Stimulated activated CD8-positive, alpha-beta memory T cell treated with anti-CD3 and anti-CD28 coated beads, Interleukin-4, amount 100 ng/mL, for 48 hours (primary cell): ENCODE measurements around the gene ADORA1.
A peak's percentile ranks its signal among the peaks of the same experiment; 100 is the strongest.

ENCODE experiments used
- DNase-seq: peaks from one replicate; pipeline ENCODE4 v3.0.0-alpha.2; 2020

The ADORA1 gene

DNA sequence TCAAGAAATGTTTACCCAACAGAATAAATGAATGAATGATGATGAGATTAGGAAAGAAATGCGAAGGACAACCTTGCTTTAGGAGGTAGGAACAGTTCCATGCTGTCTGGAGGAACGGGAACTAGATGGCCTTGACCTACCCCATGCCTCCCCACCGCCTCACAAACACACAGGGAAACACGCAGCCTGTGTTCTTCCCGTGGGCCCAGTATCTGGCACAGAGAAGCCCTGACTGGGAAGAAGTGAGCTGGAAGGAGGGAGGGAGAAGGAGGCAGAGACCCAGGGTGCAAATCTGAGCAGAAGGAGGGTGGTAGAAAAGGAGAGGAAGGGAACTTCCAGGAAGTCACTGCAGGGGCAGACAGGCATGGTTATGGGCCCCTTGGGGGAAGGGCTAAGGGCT lies 3.5 kb upstream of the ADORA1 start:
- peak; percentile 5 for DNase-seq

DNA sequence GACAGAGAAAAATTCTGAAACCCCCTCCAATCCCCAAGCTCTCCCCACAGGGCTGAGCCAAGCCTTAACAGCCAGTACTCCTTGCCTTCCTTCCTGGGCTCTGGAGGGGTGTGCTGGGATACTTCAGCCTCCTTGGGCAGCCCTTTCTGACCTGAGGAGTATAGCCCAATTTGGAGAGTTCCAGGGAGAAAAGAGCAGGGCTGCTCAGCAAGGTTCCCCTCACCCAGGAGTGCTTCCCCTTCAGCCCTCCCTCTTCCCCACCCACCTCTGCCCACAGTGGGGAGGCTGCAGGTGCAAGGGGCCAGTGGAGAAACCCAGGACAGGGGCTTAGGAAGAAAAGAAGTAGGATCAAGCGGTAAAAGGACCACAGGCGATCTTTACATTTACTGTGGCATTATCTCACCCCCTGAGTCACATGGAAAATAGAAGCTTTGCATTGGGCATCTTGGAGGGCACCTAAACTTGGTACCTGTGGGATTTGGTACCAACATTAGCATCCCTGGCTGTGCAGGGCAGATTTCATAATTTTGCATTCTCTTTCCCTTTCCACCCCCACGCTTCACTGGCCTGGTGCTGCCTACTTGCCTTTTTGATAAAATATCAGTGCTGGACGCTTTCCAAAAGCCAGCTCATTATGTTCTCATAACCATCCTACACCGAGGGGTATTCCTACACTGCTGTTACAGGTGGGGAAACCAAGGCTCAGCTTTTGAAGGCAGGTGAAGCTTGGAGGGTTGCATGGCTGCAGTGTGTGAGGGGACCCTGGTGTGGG lies 2.8 kb upstream of the ADORA1 start:
- no peak for DNase-seq

DNA sequence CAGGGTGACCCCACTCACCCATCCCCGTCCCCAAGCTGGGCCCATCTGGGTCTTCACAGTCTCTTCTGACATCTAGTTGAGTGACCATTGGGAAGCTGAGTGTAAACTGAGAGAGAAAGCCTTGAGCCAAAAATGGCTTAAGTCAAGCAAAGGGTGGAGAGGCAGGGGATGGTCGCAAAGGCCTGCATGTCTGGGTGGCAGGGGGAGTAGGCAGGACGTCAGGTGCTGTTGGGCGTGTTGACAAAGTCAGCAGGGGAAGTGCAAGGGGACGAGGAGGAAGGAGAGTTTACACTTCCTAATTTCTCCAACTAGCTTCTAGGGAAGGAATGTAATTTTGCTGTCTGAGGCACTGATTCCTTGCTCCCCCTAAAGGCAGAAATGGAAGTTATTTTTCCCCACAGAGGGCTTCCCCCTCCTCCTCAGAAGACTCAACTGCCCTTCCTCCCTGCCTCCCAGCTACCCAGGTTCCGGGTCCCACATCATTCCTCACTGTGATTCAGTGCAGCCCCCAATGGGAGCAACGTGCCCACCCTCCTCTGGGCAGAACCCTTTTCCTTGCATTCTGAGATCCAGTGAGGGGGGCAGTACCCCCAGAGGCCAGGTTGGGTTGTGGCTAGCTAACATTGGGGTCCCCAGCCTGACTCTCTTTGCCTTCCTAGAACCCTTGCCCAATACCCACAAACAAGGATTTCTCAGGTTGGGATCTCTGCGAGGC lies 1.2 kb upstream of the ADORA1 start:
- peak; percentile 14 for DNase-seq

DNA sequence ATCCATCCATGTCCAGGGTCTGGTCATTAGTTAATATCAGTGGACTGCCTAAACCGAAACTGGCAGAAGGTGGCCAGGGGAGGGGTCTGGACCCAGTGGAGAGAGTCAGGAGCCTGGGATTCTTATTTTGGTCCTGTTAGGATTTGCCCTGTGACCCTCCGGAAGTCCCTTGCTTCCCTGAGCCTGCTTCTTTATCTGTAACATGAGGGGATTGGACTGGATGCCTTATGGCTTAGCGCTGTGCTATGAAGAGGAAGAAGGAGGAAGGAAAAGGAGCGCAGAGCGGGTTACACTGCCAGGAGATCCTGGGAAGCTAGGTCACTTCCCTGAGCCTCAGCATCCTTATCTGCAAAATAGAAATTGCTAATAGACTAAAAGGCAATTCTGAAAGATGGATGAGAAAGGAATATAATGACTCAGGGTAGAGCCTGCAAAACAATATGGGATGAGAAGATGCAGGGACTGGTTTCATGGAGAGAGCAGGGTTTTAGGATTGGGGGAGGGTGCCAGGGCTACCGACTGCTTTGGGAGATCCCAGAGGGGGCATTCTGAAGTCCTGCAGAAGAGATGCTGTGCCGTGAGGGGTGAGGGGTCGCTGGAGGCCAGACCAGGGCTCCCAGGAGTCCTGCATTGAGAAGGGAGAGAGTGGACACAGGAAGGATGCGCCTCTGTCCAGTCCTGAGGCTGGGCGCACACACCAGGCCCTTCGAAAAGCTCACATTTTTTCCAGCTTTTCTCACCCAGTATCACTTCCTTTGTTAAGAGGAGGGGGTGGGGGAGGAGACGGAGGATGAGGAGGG lies 460 bp upstream of the ADORA1 start:
- peak; percentile 9 for DNase-seq

DNA sequence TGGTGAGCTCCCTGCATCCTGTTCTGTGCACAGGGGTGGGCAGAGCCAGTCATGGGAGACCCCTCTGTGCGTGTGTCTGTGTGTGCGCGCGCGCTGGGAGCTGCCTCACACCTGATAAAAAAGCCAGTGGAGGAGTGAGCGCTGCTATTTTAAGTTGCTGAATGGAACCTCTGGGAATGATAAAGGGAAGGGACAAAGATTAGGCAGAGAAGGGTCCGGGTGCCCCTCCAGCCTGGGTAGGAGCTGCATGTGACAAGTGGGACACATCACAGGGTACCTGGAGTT lies 847 bp downstream of the ADORA1 start:
- DNase-seq, result no peak

DNA sequence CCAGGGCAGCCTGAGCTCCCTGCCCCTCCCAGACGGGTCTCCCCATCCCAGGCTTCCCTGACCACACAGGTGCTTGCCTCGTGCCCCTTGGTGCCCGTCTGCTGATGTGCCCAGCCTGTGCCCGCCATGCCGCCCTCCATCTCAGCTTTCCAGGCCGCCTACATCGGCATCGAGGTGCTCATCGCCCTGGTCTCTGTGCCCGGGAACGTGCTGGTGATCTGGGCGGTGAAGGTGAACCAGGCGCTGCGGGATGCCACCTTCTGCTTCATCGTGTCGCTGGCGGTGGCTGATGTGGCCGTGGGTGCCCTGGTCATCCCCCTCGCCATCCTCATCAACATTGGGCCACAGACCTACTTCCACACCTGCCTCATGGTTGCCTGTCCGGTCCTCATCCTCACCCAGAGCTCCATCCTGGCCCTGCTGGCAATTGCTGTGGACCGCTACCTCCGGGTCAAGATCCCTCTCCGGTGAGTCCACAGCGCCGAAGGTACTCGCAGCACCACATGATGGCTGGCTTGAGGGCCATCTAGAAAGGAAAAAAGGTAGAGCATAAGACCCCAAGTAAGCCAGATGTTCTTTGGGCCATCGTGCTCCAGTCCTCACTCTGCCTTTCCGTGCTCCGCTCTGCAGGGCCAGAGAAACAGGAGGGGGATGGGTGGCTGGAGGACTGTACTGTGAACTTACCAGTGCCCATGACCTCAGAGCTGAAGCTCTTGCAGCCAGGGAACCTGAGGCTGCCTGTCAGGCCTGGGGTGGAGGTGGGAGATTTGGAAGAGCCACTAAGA lies 1.4 kb downstream of the ADORA1 start:
- peak; percentile 15 for DNase-seq

DNA sequence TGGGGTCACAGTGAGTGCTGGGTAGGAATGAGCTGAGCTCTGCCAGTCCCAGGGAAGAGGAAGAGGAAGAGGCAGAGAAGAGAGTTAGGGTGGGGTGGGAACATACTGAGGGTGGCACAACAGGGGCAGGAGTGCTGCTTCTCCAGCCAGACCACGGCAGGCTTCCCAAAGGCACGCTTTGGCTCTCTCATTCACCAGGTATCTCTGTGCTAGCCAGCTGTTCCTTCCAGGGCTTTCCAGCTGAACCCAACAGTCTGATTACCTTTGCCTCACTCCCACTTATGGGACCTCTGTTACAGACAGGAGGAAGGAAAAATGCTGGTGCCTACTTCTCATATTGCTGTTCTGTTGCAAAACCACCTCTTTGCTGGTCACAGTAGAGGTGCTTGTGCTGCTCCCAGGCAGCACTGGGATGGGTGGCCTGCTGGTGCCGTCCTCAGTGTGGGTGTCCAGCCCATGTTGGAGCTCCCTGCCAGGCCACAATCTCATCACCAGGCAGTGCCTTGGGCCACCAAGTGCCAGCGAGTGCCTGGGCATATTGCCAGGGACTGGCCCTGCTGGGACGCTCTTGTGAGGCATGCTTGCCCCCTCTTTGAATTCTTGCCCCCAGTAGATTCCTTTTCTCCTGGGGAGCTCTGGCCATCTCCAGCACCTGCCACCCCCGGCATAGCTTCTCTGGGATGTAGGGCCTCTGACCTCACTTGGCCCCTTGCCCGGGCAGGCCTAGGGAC lies 2.1 kb downstream of the ADORA1 start:
- DNase-seq, result peak; percentile 10

DNA sequence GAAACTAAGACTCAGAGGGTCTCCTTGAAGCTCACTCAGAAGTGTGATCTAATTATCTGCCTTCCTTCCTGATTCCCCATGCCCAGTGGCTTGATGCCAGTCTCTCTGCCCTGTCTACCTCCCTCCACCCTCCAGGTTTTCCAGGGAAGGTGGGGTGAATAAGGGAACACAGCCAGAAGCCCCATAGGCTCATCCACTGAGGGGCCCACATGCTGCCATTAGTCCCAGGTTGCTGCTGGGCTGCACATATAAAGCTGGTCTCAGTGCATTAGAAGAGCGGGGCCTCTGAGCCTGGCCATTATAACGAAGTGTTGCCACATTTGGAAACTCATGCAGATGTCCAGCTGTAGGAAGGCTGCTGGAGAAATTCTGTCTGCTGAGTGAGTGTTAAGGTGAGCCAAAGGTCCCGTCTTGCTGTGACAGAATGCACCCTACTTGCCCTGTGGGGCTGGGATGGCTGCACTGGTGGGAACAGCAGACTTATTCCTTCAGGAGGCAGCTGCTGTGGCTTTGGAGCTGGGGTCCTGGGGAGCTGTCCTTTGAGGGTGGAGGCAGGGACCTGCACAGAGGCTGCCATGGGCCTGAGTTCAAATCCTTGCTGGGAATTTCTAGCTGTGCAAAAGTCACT lies 2.9 kb downstream of the ADORA1 start:
- DNase-seq, result peak; percentile 9

DNA sequence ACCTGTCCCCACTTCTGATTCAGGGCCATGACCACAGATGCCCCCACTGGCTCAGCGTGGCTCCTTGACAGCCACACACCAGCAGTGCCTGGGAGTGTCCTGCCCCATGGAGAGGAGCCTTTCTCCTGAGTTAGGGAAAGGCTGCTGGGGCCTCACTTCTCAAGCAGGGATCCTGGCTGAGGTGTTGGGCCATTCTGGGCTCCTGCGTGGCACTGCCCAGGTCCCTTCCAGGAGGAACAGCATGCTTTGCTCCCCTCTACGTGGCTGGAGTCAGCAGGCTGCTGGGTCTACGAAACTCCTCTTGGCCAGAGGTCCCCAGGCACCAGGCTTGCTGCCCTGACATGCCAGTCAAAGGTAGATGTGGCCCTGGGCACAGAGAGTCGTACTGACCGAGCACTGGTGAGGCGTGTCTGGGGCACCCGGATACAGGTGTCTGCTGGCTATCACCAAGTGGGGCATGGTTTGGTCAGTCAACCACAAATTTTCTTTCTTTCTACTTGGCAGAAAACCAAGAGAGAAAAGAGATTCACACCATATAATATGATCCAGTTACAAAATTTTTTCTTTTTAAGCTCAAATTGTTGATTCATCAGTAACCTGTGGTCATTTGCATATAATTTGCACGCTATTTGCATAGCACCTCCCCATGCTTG lies 4.1 kb downstream of the ADORA1 start:
- DNase-seq, result no peak

DNA sequence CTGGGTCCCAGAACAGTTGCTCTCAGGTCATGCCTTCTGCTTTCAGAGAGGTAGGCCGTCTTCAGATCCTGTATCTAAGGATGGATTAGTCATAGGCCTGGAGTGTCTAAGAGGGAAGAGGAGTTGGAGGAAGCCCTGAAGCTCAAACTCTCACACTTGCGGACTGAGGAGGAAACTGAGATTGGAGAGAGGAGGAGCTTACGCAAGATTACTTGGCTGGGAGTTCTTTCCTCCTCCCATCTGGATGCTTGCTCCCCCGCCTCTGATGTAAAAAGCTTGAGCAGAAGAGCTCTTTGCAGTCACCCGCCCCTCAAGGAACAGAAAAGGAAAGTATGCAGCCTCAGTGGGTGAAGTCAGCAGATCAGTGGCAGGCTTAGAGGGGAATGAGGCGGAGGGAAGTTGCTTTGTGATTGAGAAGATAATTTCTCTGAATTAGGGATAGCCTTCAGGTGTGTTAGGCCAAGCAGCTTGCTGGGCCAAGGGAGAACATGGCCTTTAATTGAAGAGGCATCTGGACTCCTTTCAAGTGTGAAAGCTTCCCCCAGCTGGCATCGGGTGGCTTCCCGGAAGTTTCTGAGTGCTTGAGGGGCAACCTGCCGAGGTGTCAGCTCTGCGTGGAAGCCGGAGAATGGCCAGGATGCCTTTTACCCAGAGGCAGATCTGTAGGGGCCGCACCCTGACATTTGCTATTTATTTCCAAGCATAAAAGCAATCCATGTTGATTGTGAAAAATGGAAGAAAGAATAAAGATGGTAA lies 6.6 kb downstream of the ADORA1 start:
- DNase-seq, result no peak

DNA sequence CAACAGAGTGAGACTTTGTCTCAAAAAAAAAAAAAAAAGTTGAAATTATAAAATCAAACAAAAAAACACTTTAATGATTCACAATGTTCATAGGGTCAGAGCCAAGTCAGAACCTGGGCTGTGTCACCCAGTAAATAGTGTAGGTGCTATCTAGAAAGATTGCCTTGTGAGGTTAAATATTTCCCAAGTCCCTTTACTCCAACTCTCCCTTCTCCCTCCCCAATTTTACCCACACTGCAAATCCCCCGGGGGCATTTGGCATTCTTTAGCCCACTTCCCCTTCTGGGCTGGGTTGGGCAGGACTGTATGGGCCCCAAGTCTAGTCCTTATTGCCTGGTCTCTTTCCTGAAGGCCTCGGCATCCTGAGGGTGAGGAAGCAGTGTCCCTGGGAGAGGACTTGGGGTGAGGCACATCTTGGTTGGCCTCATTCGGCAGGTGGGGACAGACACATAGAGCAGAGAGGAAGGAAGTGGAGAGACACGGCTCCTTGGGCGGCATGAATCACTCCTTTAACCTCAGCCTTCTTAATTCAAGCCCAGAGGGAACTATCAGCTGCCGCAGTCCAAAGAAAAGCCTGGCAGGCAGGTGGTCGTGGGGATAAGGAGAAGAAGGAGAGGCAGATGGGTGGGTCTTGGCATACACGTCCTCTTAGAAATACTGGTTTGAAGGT lies 8.2 kb downstream of the ADORA1 start:
- DNase-seq, result no peak

DNA sequence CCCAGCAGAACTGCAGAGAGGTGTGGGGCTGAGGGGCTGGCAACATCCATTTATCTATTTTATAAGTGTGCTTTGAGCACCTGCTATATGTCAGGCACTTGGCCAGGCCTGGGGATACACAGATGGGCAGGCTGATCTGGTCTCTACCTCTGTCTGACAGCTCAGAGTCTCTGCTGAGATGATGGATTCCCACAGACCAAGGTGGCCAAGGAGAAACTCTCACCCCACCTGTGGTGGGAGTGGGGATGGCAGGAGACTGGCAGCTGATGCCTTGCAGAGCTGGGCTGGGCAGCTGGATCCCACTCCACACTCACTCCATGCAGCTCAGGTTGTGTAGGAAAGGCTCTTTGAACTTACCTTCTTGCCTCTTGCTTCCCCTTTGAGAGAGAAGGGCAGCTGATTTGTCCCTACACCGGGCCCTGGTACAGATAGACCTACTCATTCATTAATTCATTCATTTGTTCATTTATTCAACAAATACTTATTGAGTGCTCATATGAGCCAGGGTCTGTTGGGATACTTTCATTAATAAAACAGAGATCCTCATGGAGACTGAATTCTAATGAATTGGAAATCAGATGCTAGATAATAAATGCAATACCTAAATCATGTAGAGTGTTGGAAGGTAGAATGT lies 9.0 kb downstream of the ADORA1 start:
- DNase-seq, result no peak

DNA sequence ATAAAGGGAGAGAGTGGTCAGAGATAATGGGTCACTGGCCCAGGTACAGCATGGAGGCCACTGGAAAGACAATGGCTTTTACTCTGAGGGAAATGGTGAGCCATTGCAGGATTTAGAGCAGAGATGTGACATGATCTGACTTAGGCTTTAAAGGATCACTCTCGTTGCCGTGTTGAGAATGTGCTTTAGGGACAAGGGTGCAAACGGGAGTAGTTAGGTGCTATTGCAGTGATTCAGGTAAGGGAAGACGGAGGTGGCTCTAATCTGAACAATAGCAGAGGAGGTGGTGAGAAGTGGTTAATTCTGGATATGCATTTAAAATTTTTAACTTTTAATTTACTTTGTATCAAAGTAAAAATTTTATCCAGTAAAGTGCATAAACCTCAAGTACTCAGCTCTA lies 9.8 kb downstream of the ADORA1 start:
- DNase-seq, result no peak

DNA sequence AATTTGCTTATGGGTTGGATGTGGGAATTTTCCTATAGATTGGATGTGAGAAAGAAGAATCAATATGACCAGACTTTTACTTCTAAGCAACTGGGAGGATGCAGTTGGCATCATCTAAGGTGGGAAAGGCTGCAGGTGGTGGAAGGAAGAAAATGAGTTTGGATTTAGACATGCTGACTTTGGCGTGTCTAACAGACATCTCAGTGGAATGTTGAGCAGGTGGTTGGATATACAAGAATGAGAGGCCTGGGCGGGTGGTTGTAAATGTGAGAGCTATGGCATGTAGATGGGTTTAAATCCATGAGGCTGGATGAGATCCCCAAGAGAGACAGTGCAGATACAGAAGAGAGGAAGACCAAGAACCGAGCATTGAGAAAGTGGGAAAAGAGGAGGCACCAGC lies 10.5 kb downstream of the ADORA1 start:
- no peak for DNase-seq

DNA sequence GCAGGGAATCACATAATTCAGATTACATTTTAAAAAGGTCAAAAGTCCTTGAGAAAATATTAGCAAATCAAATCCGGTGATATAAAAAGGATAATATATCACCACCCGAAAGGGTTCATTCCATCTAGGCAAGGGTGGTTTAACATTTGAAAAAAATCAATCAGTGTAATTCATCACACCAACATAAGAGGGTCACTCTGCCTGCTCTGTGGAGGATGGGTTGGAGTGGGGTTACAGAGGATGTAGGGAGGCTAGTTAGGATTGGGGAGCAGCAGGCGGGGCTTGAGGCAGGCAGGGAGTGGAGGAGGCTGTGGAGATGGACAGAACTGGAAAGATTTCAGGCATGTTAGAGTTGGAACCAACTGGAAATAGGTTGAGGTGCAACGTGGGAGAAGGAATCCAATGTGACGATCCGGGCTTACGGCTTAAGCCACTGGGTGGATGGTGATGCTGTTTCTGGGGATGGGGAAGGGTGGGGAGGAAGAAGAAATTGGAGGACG lies 12.5 kb downstream of the ADORA1 start:
- no peak for DNase-seq

DNA sequence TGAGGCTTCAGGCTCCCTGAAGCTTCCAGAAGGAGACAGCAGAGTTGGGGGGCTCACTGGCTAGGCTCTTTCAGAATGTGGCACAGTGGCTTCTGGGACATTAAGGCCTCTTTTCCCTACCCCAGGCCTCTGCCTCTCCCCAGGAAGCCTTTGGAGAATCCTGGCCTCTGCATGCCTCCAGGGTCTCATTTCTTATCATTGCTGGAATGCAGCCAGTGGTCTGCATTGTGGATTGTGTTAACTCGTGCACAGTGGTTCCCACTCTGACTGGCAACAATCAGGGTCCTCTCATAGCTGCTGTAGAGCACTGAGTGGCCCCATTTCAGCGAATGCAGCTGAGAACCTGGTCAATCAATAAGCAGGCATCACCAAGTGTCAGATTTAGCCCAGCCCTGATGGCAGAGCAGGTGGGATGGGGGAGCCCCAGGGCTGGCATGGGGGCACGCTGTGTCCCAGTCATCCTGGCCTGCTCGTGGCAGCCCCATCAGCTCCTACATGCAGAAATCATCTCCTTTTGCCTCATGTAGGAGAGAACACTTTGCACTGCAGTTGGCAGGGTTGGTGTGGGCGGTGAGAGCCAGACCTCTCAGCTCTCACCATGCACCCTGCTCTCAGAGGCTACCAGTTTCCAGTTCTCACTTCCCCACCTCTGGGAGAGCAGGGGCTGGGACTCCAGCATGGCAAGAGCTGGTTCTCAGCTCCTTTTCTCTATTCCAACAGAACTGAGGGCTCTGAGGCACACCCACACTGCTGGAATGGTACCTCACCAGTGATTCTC lies 13.4 kb downstream of the ADORA1 start:
- DNase-seq, result no peak

DNA sequence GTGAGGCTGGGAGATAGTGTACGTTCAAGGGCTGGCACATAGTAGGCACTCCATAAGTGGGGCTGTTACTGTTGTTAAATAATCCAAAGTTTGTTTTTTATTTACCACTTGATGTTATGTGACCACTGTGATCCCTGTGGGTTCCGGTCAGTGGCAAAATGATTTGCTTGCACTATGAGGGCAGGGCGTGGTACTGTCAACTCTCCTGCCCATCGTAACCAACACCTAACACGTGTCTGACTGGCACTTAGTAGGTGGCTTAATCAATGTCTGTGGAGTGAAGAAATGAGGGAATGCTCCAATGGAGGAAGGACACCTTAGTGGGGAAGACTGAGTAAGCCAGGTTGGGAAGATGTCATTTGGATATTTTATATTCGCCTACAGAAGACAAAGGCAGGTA lies 14.6 kb downstream of the ADORA1 start:
- DNase-seq, result no peak

DNA sequence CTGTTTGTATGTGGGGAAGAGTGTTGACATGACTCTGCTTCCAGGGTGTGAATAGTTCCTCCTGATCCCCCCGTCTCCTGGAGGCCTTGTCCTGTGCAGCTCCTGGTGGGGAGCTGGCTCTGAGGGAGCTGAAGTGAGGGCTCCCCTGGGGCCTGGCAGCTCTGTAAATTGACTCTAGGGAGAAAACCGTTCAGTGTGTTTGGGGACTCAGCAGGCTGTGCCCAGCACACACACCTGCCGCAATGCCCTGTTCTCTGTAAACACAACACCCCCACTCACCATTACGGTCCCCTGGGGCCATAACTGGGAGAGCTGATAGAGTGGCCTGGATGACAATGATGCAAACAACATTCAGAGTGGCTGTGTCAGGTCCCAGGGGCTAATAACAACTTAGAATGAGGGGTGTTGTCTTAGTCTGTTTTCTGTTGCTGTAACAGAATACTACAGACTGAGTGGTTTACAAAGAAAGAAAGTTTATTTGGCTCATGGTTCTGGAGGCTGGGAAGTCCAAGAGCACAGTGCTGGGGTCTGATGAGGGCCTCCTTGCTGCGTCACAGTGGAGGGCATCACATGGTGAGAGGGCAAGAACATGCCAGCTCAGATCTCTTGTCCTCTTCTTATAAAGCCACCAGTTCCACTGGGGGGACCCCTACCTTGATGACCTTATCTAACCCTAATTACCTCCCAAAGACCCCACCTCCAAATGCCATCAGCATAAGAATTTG lies 15.3 kb downstream of the ADORA1 start:
- DNase-seq, result no peak
